Measurements from ENCODE around the gene TSSK3.
"Not testable (repeated sequence)": the region's sequence is repeated elsewhere in the genome, so short reads cannot be mapped to it uniquely, and the experiment has no call there.

The TSSK3 gene

DNA sequence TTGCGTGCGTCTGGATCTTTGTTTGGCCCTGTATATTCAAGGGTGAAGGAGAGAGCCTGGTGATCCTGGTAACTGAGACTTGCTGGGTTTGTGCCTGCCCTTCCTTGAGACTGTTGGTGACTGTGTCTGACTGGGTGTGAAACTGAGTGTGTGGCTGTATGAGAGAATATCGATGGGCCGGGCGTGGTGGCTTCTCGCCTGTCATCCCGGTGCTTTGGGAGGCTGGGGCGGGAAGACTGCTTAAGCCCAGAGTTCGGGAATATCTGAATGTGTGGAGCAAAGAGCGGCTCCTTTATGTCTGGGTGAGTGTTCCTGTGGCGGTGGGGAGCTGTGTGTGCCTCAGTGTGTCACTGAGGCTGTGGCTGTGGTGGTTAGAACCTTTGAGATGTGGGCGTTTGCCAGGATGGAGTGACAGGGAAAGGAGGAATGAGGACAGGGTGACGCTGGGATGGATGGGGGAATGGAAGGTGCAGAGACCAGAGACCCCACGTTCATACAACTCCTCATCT is 23.6 kb upstream of the TSSK3 start:
- FAIRE-seq (no peak), DNase-seq (ENCODE audit: low spot score) (no peak)

DNA sequence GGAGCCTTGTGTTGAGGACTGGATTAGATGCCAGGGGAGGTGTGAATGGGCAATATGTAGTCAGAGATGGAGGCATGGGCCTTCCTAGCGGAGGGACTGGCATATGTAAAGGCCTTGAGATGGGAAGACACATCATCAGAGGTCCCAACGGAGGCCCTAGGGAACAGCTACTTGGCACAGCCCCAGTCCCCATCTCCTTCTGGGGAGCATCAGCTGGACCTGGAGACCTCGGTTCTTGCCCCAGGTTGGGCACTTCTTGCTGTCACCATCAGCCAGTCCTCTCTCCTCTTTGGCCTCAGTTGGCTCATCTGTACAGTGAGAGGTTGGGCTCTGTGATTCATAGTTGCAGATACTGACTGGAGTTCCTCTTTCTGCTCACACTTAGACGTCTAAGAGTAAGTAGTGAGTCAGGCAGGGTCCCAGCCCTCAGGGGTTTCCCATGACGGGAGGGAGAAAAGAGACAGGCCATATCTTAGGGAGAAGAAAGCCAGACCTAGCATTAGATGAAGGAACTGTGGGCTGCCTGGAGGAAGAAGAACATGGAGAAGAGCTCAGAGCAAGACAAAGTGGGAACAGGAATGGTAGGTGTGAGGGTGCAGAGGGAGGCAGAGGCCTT is 22.9 kb upstream of the TSSK3 start:
- no peak for FAIRE-seq
- peak; percentile 59 for DNase-seq (ENCODE audit: low spot score)

- no peak for FAIRE-seq
- no peak for DNase-seq (ENCODE audit: low spot score)
These were observed 21.1 kb upstream of the TSSK3 start for GRCh38 chr1:32341186-32341757.

- FAIRE-seq (no peak), DNase-seq (ENCODE audit: low spot score) (no peak)
These were observed 20.4 kb upstream of the TSSK3 start for GRCh38 chr1:32341971-32342370.

DNA sequence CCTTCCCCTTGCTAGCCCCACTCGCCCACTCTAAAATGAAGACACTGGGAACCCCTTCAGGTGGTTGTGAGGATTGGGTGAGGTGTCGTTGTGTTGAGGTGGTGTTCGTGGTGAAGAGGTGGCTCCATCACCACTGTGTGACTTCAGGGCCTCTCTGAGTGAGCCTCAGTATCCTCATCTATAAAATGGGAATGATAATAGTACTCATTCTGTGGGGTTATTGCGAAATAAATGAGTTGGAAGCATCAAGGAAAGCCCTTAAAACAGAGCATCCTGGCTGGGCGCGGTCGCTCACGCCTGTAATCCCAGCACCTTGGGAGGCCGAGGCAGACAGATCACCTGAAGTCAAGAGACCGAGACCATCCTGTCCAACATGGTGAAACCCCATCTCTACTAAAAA is 19.6 kb upstream of the TSSK3 start:
- FAIRE-seq (no peak), DNase-seq (ENCODE audit: low spot score) (no peak)

GRCh38 chr1:32345289-32345827 is 17.0 kb upstream of the TSSK3 start:
- no peak for FAIRE-seq
- DNase-seq (ENCODE audit: low spot score) = no peak

DNA sequence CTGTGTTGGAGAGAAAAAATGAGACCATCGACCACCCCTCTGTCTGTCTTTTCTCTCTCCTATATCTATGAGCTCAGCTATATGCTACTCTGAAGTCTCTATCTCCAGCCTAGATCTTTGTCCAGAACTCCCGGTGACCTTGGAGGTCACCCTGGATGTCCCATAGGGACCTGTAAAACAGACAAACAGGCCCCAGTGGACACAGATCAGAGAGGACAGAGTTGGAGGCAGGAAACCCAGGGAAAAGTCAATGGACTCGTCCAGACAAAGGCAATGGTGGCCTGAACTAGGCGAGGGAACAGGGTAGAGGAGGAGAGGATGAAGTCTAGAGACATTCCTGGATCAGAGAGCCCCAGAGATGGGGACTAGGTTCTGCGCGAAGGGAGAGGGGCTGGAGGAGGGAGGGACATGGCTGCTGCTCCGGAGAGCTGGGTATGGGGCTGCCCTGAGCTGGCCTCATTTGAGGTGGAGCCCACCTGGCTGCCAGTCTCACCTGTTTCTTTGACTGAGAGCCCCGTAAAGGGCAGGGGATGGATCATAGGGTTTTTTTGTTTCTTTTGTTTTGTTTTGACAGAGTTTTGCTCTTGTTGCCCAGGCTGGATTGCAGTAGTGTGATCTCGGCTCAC is 15.7 kb upstream of the TSSK3 start:
- DNase-seq (ENCODE audit: low spot score) (no peak), FAIRE-seq (no peak)

- no peak for FAIRE-seq
- DNase-seq (ENCODE audit: low spot score) = peak; percentile 36
These were observed 13.1 kb upstream of the TSSK3 start for GRCh38 chr1:32349211-32349708.

DNA sequence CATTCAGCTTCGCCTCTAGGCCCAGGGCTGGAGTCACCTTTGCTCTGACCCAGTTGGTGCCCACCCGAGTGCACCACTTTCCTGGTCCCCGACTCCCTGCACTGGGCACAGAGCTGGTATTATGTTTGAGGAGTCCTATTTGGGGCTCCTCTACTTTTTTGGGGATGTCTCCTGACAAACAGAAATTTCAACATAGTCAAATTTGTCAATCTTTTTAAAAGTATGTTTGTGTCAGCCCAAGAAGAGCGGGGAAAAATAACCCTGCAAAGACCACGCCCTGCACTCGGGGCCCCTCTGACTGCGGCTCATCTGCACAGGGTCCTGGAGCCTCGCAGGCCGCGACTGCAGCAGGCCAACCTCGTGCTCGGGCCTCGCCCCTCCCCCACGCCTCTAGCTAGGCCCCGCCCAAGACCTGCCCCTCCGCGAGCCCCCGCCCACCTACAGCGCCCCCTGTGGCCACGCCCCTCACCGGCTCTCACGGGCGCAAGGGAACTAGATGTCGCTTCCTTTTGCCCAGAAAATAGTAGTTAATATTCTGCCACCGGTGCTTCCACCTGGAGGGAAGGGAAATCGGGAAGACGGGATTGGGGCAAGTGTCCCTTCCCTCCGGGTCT is 11.4 kb upstream of the TSSK3 start:
- DNase-seq (ENCODE audit: low spot score) = no peak
- no peak for FAIRE-seq

DNA sequence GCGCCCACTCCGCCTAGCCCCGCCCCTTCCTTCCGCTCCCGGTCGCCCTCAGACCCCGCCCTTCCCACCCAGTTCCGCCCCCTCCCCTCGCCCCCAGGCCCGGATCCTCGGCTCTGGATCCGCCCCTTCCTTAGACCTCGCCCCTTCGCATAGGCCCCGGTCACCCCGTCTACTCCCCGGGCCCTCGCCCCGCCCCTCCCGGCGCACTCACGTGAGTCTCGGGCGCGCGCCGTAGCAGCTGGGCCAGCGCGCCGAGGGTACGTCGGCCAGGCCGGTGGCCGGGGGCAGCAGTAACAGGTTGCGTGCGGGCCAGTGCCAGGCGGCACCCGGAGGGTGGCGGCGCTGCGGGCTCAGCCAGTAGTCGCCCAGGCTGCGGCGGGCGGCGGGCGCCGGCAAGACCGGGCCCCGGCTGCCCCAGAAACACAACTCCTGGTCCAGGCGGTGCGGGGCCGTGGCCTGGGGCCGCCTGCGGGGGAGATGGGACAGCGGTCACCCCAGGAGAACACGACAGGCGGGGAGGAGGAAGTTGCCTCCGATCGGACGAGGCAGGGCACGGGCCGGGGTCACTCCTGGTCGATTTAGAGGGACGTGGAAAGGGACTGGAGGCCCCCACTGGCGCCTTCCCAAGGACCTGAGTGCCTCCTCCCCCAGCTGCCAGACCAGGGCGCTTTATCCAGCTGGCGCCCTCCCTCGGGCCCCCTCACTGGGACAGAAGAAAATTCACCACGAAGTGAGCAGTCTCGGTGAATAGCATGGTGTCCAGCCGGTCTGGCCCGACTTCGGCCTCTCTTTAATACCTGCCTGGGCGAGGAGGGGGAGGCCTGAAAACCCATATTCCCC is 10.7 kb upstream of the TSSK3 start:
- FAIRE-seq = no peak

DNA sequence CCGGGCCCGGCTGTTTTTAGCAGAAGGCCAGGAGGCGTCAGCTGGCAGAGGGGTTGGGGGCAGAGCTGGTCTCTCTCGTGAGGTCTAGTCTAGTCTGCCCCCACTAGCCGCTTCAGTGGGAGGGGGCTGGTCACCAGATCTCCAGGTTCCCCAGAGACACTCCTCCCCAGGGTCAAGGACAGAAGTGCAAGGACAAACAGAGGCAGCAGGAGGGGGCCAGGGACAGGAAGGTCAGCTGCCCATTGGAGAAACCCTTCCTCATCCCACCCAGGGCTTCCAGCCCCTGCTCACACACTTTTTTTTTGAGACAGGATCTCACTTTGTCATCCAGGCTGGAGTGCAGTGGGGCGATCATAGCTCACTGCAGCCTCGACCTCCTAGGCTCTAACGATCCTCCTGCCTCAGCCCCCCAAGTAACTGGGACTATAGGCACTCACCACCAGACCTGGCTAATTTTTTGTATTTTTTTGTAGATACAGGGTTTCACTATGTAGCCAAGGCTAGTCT is 10.0 kb upstream of the TSSK3 start:
- FAIRE-seq (no peak), DNase-seq (ENCODE audit: low spot score) (no peak)

More for the DNA sequence above, 10.7 kb upstream of the TSSK3 start:
- peak; percentile 68 for DNase-seq (ENCODE audit: low spot score)

DNA sequence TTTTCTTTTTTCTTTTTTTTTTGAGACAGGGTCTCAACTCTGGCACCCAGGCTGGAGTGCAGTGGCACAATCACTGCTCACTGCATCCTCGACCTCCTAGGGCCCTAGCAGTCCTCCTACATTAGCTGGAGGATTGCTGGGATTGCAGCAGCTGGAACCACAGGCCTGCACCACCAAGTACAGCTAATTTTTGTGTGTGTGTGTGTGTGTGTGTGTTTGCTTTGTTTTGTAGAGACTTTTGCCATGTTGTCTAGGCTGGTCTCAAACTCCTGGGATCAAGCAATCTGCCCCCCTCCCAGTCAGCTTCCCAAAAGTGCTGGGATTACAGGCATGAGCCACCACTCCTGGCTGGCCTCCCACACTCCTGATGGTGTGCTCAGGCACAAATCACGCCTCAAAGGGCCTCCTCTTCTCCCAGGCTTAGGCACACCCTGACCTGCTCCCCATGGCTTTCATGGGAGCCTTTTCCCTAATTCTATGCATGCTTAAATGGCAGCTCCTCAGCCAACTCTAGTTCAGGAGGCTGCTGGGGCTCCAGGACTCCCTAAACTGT is 9.4 kb upstream of the TSSK3 start:
- DNase-seq (ENCODE audit: low spot score) (no peak), FAIRE-seq (no peak)

DNA sequence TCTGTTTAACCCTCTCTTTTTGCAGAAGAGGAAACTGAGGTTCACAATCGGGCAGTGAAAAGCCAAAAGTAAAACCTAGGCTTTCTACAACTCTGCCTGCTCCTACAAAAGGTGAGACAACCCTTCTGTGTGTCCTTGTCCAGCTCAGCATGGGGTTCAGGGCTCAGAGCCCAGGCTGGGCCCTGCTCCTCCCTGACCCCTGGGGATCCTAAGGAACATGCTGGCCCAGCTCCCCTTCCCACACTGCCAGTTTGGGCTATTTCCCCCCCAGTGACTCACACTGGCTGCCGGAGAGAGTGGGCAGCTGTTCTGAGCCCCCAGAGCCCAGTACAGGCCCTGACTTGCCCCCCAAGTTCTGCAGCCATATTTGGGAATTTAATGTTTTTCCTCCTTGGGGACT is 8.9 kb upstream of the TSSK3 start:
- FAIRE-seq = no peak
- DNase-seq (ENCODE audit: low spot score) = no peak

DNA sequence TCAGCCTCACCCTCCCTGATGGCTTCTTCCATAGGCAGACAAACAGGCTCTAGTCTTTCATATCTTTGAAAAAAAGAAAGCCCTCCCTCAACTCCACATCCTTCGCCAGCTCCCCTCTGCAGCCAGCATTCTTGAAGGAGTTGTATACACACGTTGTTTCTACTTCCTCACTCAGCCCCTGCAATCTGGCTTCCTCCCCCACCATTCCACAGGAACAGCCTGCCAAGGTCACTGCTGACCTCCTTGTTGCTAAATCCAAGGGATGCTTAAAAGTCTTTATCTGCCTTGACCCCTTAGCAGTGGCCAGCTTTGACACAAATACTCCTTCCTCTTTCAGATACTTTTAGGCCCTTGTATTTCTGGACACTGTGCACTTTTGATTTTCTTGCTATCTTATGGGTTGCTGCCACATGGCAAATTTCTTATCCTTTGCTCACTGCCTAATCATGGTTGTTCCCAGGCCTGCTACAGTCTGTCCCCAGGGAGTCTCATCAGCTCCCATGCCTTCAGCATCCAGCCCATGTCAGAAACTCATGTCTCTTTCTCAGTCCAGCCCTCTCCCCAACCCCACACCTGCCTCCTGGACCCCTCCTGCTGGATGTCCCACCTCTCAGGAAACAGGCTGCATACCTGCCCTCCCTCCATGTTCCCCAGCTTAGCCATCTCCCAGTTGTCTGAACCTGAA is 8.3 kb upstream of the TSSK3 start:
- DNase-seq (ENCODE audit: low spot score) (no peak), FAIRE-seq (no peak)

GRCh38 chr1:32355778-32356177 is 6.6 kb upstream of the TSSK3 start:
- not testable (repeated sequence) for FAIRE-seq; DNase-seq (ENCODE audit: low spot score)

GRCh38 chr1:32356478-32356877 is 5.9 kb upstream of the TSSK3 start:
- DNase-seq (ENCODE audit: low spot score) (no peak), FAIRE-seq (no peak)

DNA sequence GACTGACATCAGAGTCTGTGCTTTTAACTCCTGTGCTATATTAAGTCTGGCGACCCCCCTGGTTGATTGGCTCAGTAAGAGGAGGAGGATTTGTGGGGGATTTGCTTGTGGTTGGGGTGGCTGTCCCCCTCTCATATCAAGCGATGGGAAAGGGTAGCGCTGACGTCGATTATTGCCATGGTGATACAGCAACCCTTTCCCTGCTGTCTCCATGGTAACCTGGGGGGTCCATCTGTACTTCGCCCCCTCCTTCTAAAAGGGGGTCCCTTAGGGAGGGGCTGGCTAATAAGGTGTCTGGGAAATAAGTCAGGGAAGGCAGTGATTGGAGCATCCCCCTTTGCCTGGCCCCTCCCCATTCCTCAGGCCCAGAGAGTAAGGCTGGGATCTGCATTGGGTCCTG is 4.7 kb upstream of the TSSK3 start:
- DNase-seq (ENCODE audit: low spot score) (no peak), FAIRE-seq (no peak)

DNA sequence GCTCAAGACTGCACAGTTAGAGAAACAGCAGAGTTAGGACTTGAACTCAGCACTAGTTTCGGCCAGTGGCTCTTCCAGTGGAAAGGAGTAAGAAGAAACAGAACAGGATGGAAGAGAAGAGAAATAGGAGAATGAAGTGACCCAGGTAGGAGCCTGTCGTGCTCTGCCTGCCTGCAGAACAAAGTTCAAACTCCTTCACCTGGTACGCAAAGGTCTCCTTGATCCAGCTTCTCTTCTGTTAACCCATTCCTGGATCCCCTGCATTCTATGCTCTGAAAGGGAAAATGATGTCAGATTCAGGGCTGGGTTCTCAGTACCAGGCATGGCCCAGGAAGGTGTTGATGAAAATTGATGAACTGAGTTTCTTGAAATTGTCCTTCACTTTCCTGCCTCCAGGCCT is 3.9 kb upstream of the TSSK3 start:
- DNase-seq (ENCODE audit: low spot score) (no peak), FAIRE-seq (no peak)

DNA sequence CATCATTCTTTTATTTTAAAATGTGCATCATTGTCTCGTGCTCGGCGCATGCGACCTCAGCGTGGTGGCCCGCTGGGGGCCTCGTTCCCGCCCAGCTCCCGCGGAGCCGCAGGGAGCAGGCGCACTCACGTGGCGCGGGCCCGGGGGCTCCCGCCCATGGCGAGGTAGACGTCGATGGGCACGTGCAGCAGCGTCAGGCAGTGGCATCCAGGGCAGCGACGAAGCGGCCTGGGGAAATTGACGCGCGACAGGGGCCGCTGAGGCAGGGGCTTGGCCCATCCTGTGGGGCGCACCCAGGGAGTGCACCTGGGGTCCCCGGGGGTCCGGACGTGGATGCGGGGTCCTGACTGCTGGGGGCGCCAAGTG is 1.0 kb upstream of the TSSK3 start:
- no peak for FAIRE-seq

More for the DNA sequence above, 1.0 kb upstream of the TSSK3 start:
- no peak for DNase-seq (ENCODE audit: low spot score)
